ENCODE measurements around the gene TLE4. TPM values are rescaled to one million over a fixed set of nuclear protein-coding genes. Genes with fewer than 3 reads are reported as not detected.
"Not testable (repeated sequence)": the region's sequence is repeated elsewhere in the genome, so short reads cannot be mapped to it uniquely, and the experiment has no call there.

The TLE4 gene
- total RNA-seq, 1 donor from 2014 or later: 16.3 TPM

DNA sequence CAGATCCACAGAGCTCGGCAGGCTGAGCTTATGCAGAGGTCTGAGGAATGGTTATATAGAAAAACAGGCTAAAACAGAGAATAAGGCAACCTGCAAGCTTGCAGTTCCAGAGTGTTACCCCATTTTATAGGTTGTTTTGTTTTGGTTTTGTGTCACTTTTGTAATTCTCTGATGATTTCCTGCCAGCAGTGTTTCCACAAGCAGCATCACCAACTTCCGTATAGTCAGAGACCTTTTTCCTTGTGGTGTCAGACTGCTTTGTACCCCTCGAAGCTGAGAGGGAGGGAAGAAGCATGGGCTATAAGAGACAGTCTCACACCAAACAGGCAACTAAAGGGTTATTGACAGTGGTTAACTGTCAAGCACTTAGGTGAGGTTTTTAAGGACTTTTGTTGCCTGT, 61.8 kb downstream of the TLE4 start:
- H3K4me3 ChIP-seq (ENCODE audit: low read depth, low read length): no peak overlapping the region
- no peak for DNase-seq (ENCODE audit: low read depth)
- TF ChIP-seq, protein P1, sequence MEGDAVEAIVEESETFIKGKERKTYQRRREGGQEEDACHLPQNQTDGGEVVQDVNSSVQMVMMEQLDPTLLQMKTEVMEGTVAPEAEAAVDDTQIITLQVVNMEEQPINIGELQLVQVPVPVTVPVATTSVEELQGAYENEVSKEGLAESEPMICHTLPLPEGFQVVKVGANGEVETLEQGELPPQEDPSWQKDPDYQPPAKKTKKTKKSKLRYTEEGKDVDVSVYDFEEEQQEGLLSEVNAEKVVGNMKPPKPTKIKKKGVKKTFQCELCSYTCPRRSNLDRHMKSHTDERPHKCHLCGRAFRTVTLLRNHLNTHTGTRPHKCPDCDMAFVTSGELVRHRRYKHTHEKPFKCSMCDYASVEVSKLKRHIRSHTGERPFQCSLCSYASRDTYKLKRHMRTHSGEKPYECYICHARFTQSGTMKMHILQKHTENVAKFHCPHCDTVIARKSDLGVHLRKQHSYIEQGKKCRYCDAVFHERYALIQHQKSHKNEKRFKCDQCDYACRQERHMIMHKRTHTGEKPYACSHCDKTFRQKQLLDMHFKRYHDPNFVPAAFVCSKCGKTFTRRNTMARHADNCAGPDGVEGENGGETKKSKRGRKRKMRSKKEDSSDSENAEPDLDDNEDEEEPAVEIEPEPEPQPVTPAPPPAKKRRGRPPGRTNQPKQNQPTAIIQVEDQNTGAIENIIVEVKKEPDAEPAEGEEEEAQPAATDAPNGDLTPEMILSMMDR (conservative IDR thresholded peaks at IDR 0.05; ENCODE audit: low read depth, low read length): no peak

DNA sequence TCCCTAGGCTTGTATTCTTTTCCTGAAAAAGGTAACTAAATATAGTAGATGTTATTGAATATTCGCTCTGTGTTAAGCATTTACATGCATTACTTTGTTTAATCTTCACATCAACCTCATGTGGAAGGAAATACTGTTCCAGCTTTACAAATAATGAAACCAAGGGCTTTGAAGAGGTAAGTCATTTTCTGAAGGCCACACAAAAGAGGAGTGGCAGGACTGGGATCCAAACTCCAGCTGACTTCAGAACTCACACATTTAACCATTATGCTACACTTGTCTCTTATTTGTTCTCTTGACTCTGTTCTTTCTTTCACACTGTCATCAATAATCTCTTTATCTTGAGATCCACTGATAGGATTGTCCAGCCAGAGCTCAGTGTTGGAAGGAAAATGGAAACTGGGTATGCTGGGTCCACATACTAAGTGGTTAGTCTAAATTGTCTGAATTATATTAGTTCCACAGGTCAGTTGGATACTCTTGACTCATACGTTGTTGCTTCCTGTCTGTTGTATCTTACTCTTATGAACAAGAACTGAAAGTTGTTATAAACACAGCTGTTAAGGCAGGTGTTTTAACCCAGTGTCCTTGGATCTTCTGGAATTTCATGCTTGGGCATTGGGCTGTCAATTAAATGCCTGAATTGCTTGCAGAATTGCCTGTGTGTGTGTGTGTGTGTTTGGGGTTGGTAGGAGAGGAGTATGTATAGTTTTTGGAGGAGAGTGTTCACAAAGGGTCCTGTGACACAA, 65.6 kb downstream of the TLE4 start:
- TF ChIP-seq, protein P1 (conservative IDR thresholded peaks at IDR 0.05; ENCODE audit: low read depth, low read length): no peak
- DNase-seq (ENCODE audit: low read depth): no peak
- H3K4me3 ChIP-seq (ENCODE audit: low read depth, low read length): no peak overlapping the region

DNA sequence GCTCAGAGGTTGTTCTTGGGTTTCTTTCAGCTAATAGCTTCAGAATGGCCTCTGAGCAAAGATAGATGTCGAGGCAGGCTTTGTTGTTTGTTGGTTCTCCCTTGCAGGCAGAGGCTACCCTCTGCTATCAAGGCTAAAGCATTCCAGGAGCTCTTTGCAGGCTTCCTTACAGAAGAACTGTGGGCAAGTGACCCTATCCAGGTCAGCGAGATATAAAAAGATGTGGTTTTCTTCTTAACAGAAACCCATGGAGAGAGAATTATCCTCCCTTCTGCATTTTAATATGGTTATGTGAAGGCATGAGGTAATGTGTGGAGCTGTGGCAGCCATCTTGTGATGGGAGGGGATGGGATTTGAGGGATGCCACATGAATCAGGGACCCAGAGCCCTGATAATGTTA, 67.0 kb downstream of the TLE4 start:
- no peak for DNase-seq (ENCODE audit: low read depth)
- no peak overlapping the region for H3K4me3 ChIP-seq (ENCODE audit: low read depth, low read length)
- TF ChIP-seq, protein P1 (conservative IDR thresholded peaks at IDR 0.05; ENCODE audit: low read depth, low read length): no peak

DNA sequence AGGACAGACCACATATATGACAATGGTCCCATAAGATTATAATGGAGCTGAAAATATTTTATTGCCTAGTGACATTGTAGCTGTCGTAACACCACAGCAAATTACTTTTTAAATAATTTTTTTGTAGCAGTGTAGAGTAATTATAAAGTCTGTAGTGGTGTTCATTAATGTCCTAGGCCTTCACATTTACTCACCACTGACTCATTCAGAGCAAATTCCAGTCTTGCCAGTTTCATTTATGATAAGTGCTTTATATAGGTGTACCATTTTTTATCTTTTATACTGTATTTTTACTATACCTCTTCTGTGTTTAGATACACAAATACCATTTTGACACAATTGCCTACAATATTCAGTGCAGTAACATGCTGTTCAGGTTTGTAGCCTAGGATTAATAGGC, 67.6 kb downstream of the TLE4 start:
- H3K4me3 ChIP-seq (ENCODE audit: low read depth, low read length): no peak overlapping the region
- TF ChIP-seq, protein P1 (conservative IDR thresholded peaks at IDR 0.05; ENCODE audit: low read depth, low read length): no peak
- no peak for DNase-seq (ENCODE audit: low read depth)

DNA sequence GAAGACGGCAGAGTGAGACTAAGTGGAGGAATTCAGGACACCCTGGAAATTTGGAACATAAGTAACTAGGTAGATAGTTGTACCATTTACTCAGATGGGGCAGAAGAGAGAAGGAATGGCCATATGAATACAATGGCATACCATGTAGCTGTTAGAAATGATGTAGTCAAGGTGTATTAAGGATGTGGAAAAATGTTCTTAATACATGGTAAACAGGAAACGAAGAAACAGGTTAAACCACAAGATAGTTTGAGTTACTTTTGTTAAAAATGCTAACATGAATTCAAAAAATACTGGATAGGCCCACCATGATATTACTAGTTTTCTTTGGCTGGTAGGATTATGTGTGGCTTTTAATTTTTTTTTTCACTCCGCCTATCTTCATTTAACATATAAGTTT, 68.3 kb downstream of the TLE4 start:
- DNase-seq (ENCODE audit: low read depth); H3K4me3 ChIP-seq (ENCODE audit: low read depth, low read length): not testable (repeated sequence)

DNA sequence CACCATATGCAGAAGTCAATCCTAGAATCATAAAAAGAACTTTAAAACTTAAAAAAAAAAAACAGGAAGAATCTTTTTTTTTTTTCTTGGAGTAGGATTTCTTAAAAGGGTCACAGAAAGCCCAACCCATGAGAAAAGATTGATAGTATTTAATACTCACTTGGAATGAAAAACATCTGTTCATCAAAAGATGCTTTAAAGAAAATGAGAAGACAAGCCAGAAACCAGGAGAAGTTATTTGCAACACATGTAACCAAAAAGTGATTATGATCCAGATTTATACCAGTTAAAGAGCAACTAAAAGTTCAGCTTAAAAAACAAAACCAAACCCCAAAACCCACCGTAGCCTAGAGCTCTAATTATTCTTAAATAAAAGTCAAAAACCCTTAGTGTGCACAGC, 69.3 kb downstream of the TLE4 start:
- no peak overlapping the region for H3K4me3 ChIP-seq (ENCODE audit: low read depth, low read length)
- DNase-seq (ENCODE audit: low read depth): no peak
- TF ChIP-seq, protein P1 (conservative IDR thresholded peaks at IDR 0.05; ENCODE audit: low read depth, low read length): no peak

DNA sequence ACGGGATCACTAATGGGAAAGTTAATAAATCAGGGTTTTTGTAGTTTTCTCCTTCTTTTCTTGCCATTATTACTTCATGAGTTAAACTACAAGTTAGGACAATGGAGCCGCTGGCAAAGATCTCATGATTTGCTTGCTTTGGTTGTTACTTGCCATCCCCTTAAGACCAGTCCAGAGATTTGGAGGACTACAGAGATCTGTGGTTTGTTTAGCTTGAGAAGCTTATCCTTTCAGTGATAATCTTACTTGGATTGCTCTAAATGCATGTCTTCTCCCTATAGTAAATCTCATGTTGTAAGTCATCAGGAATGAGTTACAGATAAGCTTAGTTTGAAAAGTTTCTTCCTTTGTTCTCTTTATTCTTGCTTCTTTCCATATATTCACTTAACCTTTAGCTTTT, 70.9 kb downstream of the TLE4 start:
- no peak overlapping the region for H3K4me3 ChIP-seq (ENCODE audit: low read depth, low read length)
- DNase-seq (ENCODE audit: low read depth): no peak
- TF ChIP-seq, protein P1 (conservative IDR thresholded peaks at IDR 0.05; ENCODE audit: low read depth, low read length): no peak

Data from epithelial cell of proximal tubule (primary cell).